AG08395 (cell line): ENCODE data around the gene SPTBN5.

Source experiments
- DNase-seq: peaks from one replicate; pipeline ENCODE4 v3.0.0; 2012; ENCODE audit warnings: mixed read lengths, low spot score

The SPTBN5 gene

DNA sequence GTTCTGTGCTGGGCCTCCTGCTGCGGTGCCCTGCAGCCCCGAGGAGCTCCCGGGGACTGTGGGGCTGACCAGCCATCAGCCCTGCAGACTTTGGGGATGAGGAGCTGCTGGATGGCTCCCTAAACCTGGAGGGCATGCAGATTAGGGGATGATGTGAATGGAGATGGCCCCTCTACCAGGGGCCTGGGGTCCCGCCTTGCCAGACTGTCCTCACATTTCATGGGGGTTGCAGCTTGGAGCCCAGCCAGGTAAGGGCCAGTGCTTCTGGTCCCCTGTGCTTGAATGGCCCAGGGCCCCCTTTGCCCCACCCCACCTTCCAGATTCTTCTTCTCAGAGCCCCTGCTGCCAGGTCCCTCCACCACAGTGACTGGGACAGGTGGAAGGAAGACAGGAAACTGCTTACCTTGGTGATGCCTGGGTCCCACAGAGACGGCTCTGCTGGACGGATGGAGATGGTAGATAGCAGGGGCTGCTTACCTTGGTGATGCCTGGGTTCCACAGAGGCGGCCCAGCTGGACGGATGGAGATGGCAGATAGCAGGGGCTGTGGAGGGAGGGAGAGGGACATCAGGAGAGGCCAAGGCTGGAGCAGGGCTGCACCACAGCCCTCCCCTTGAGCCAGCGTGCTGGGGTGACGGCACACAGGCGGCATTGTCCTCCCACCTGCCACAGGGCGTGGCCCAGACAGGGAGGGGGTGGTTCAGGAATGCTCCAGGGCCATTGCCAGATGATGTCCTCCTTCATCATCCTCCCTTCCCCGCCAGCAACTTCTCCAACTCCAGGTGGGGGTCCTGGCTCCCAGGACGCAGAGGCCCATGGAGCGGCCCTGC, at the start of gene SPTBN5:
TSS of gene SPTBN5 (minus strand) at position 632 of the 829 bp plus-strand sequence. CDS start at position 76, 556 bp downstream.
- DNase-seq, result no peak

DNA sequence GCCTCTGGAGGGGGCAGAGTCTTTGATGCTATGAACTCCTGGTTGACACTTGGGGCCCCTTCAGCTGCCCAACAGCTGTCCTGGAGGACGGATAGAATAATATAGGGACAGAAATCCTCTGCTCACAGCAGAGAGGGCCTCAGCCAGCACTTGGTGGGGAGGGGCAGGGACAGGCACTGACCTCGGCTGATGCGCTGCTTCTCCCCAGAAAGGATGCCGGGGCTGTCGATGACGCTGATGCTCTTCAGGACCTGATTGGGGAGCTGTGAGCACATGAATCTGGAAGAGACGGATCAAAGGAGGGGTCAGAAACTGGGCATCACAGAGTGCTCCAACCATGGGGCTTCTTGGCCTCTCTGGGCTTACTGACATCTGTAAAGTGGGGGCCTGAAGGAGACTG, 49.0 kb upstream of the SPTBN5 start:
- DNase-seq, result no peak

GRCh38 chr15:41941644-41942415, 48.0 kb upstream of the SPTBN5 start:
- DNase-seq, result no peak

DNA sequence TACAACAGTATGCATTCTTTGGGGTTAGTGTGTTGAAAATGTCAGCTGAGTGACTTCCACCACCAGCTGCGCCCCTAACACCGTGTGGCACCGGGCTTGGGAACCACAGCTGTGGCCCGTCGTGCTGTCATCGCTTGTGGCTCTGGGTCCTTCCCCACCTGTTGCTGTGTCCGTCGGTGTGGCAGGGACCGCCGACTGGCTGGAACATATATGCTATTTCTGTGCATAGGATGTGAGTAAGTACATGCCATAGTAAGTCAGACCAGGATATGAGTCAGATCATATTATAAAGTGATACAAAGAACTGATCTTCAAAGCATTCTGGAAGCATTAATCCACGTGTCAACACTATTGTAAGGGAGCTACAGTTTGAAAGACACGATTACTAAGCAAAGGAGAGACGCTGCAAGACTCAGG, 46.6 kb upstream of the SPTBN5 start:
- DNase-seq, result peak; percentile 44

- DNase-seq, result no peak
Measured at GRCh38 chr15:41939986-41940385, 46.1 kb upstream of the SPTBN5 start.

- no peak for DNase-seq
Measured at GRCh38 chr15:41937568-41937923, 43.7 kb upstream of the SPTBN5 start.

GRCh38 chr15:41936649-41937567, 43.1 kb upstream of the SPTBN5 start:
- DNase-seq, result no peak

GRCh38 chr15:41936155-41936554, 42.3 kb upstream of the SPTBN5 start:
- no peak for DNase-seq

GRCh38 chr15:41935566-41936020, 41.7 kb upstream of the SPTBN5 start:
- no peak for DNase-seq

GRCh38 chr15:41934843-41935242, 41.0 kb upstream of the SPTBN5 start:
- DNase-seq, result no peak

- DNase-seq, result peak; percentile 50
Measured at GRCh38 chr15:41933771-41934170, 39.9 kb upstream of the SPTBN5 start.

DNA sequence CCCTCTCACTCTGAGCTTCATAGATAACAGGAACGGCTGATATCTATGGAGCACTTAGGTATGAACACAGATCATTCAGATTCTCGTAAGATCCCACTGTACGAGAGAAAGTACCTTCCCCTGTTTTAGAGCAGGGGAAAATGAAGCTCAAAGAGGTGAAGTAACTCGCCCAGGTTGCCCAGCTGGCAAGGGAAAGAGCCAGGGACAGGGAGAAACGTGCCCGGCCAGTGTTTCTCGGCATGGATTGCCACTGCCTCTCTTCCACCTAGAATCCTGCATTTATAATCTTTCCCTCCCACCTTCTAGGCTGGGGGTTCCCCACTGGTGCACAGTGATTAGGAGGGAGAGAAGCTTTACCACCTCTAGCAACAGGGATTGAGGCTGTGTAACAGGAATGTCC, 39.5 kb upstream of the SPTBN5 start:
- DNase-seq, result no peak

DNA sequence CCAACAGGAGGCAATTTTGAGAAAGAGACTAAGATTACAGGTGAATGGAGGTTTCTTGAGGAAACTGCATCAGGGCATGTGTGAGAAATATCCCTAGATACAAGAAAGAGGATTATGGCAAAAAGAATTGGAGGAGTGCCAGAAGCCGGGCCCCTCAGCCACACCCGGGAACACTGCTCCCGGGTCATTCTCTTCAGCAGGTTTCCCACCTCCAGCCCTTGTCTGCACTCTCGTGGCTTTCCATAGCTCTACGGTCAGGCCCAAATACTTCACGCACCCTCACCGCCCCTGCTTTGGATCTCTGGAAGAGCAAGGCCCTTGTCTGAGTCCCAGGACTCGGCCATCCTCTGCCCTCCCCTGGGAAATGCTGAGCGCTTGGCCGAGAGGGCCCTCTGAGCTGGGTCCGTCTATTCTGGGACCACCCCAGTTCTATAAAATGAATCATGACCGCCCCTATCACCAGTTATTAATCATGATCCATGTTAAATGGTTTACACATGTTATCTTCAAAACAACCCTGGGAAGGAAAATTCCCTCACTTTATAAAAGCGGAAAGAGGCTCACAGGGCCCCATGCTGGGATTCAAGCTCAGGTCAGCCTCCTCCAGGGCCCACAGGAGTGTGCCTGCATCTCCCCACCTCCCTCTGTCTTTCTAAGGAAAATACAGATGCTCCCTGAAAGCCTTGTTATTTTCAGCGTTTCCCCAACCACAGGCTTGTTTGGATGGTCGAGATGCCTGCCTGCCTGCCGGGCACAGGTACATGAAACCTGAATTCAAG, 38.8 kb upstream of the SPTBN5 start:
- no peak for DNase-seq

GRCh38 chr15:41932101-41932500, 38.2 kb upstream of the SPTBN5 start:
- no peak for DNase-seq

DNA sequence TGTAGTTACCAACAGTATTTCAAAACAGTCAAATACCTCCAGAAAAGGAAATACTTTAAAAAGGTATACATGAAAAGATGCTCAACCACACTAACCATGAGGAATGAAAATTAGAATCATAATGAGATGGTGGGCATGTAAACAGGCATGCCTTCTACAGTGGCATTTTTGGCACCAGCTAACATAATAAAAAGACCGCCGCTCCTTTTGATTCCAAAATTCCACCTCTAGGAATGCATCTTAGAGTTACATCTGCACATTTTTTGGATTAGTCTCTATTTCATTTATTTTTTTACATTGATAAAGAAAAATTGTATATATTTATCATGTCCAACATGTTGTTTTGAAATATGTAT, 37.0 kb upstream of the SPTBN5 start:
- DNase-seq, result no peak

GRCh38 chr15:41930221-41930866, 36.5 kb upstream of the SPTBN5 start:
- DNase-seq, result peak; percentile 97

DNA sequence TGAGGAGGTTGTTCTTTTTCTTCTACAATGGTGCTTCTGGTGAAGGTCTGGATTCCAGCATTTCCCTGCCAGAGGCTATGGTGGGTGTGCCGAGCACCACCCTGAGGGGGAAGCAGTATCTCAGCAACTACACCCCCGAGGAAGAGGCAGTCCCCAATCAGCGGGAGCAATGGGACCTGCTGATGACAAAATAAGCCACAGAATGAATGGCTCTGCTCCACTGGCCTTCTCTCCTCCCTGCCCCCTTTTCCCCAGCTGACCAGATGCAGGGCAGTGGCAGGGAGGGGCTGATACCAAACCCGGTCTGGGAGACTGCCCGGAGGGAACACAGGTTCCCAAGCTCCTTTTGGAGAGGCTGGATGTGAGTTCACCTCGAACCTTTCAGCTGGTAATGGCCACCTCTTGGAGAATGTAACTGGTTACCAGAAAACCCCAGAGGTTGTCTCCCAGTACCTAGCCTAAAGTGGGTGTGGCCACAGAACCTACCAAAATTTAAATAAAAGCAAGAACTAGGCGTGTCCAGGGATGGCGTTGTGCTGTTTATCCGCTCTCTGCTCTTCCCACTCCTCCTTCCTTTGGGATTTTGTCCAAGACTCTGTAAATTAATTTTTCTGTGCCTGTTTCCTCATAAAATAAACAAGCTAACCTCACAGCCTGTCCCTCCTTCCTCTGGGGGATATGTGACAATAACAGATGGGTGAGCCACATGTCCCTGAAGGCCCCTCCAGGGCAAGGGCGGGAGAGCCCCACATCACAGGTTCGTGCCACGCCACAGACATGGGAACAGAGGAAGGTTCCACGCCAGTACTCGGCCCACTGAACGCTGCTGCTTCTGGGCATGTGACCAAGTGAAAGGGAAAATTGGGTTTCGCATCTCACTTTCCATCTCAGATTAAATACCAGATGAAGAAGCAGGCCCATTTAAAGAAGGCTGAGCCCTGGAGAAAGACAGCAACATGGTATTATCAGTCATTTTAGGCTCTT, 35.1 kb upstream of the SPTBN5 start:
- peak; percentile 41 for DNase-seq

DNA sequence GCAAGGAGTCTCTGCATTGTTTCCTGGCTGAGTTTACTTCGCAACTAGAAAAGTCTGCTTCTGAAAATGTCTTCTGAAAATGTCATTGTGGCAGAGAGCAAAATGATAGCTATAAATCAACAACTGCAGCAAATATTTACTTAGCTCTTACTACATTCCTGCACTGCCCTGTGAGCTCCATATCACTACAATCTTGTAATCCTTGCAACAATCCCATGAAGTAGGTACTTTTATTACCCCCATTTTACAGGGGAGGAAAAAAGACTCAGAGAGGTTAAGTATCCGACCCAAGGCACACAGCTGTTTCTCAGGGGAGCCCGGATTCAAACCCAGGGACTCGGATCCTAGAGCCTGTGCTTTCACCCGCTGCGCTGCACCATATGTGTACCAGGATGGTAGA, 34.2 kb upstream of the SPTBN5 start:
- DNase-seq, result no peak

- DNase-seq, result no peak
Measured at GRCh38 chr15:41927536-41927935, 33.7 kb upstream of the SPTBN5 start.
